Nucleus accumbens (tissue), 56 donors: Measurements from ENCODE around the gene PI4KA.
A peak's percentile ranks its signal among the peaks of the same experiment; 100 is the strongest.

ENCODE experiments used
- DNase-seq, 56 donors: peaks; one replicate each; lab custom pipeline; 2025; lab: John Stamatoyannopoulos, UW

PI4KA gene

GRCh38 chr22:20798974-20799373, 59.6 kb downstream of the PI4KA start:
- no peak for DNase-seq

GRCh38 chr22:20798218-20798617, 60.4 kb downstream of the PI4KA start:
- DNase-seq, result no peak

- no peak for DNase-seq
Observed at GRCh38 chr22:20796731-20797130, 61.9 kb downstream of the PI4KA start.

- DNase-seq, result no peak
Observed at GRCh38 chr22:20794650-20795413, 63.8 kb downstream of the PI4KA start.

- no peak for DNase-seq
Observed at GRCh38 chr22:20793748-20794649, 64.6 kb downstream of the PI4KA start.

- DNase-seq, result peak in 1 of 56 donors; percentile 16
Observed at GRCh38 chr22:20792966-20793728, 65.5 kb downstream of the PI4KA start.

GRCh38 chr22:20792221-20792965, 66.2 kb downstream of the PI4KA start:
- peak in 1 of 56 donors; percentile 12 for DNase-seq

GRCh38 chr22:20788627-20789344, 69.8 kb downstream of the PI4KA start:
- DNase-seq, result no peak

GRCh38 chr22:20787746-20788626, 70.6 kb downstream of the PI4KA start:
- DNase-seq, result no peak

GRCh38 chr22:20787223-20787622, 71.4 kb downstream of the PI4KA start:
- no peak for DNase-seq

- no peak for DNase-seq
Observed at GRCh38 chr22:20786536-20786979, 72.1 kb downstream of the PI4KA start.

- DNase-seq, result no peak
Observed at GRCh38 chr22:20786048-20786447, 72.6 kb downstream of the PI4KA start.

GRCh38 chr22:20785415-20785814, 73.2 kb downstream of the PI4KA start:
- DNase-seq, result no peak

- DNase-seq, result peak in 18 of 56 donors; percentile 5 to 64 (median 15)
Observed at GRCh38 chr22:20783844-20784723, 74.5 kb downstream of the PI4KA start.

GRCh38 chr22:20783300-20783673, 75.3 kb downstream of the PI4KA start:
- DNase-seq, result no peak

GRCh38 chr22:20782596-20783299, 75.9 kb downstream of the PI4KA start:
- DNase-seq, result no peak

- DNase-seq, result no peak
Observed at GRCh38 chr22:20782083-20782482, 76.5 kb downstream of the PI4KA start.
